Vagina (tissue), 2 donors: ENCODE data around the gene CKAP5. TPM values are rescaled to one million over a fixed set of nuclear protein-coding genes. Genes with fewer than 3 reads are reported as not detected.

ENCODE experiments used
- DNase-seq, 2 donors: peaks; one replicate each; pipeline ENCODE4 v3.0.0-alpha.2; 2017; ENCODE audit errors: extremely low spot score in 2 of 2
- H3K27ac ChIP-seq: fragments of 200-600 bp; sonication (generic); one replicate; pipeline ENCODE4 v1.5.1; 2019
- H3K27me3 ChIP-seq: fragments of 200-600 bp; sonication (generic); one replicate; pipeline ENCODE4 v1.5.1; 2019
- H3K36me3 ChIP-seq, 2 donors: fragments of 200-600 bp; sonication (generic); one replicate each; pipeline ENCODE4 v1.5.1; 2017 to 2019
- H3K4me1 ChIP-seq: fragments of 200-600 bp; sonication (generic); one replicate; pipeline ENCODE4 v1.5.1; 2019
- H3K4me3 ChIP-seq, 2 donors: fragments of 200-600 bp; sonication (generic); 1 replicate in 1 of 2; 2 replicates in 1 of 2; pipeline ENCODE4 v1.5.1; 2016 to 2019
- H3K9me3 ChIP-seq: fragments of 200-600 bp; sonication (generic); one replicate; pipeline ENCODE4 v1.5.1; 2019
- CTCF ChIP-seq, 3 experiments: fragments of 450-650 bp in 2 of 3; fragments of 200-600 bp in 1 of 3; sonication (generic) in 1 of 3; IDR thresholded peaks; one replicate each; pipeline ENCODE4 v1.5.1; 2017 to 2019; ENCODE audit warnings: antibody characterized with exemption in 3 of 3, mild to moderate bottlenecking in 2 of 3, moderate library complexity in 2 of 3
- POLR2A ChIP-seq, 2 donors: fragments of 450-650 bp; IDR thresholded peaks; one replicate each; pipeline ENCODE4 v1.6.1; 2017; ENCODE audit warnings: antibody characterized with exemption in 2 of 2, mild to moderate bottlenecking in 2 of 2, moderate library complexity in 2 of 2
- POLR2AphosphoS5 ChIP-seq, 2 donors: sonication (generic); formaldehyde crosslinking; IDR thresholded peaks; one replicate each; pipeline ENCODE4 v1.9.0; 2017; ENCODE audit warnings: antibody characterized with exemption in 2 of 2, mild to moderate bottlenecking in 2 of 2, low read depth in 1 of 2; ENCODE audit not compliant: insufficient read depth in 1 of 2
- intact Hi-C: fragments of 100-400 bp; cut with DNase I; formaldehyde crosslinking; loops from one replicate; pipeline ENCODE4 v1.15.1; 2023
- total RNA-seq: library from RNA; depleted of rRNA; stranded (reverse); fragments of >200 nt; gene quantifications from one replicate; pipeline ENCODE4 v1.2.3, GENCODE V29; 2016

Gene CKAP5
- total RNA-seq, 1 donor from 2014 or later = 32.9 TPM

GRCh38 chr11:46743043-46743442, 103.0 kb downstream of the CKAP5 start:
- H3K27me3 ChIP-seq = no peaks in the 10 kb centered on the region
- intact Hi-C loops = loop anchor here (5.0 kb wide), 1 partner anchor 1821 kb away; no protein-coding TSS in a partner anchor
- DNase-seq = no peak
- no peak for TF ChIP-seq CTCF (IDR thresholded peaks at IDR 0.05)
- no peak for TF ChIP-seq POLR2AphosphoS5 (IDR thresholded peaks at IDR 0.05; ENCODE audit: insufficient read depth in 1 of 2, low read depth in 1 of 2)
- H3K9me3 ChIP-seq = no peaks in the 10 kb centered on the region
- peaks cover 0 to 61% of the 10 kb centered on the region in 2 donors for H3K36me3 ChIP-seq
- H3K4me3 ChIP-seq = no peak overlapping the region
- H3K4me1 ChIP-seq = no peaks in the 10 kb centered on the region
- no peak overlapping the region for H3K27ac ChIP-seq

GRCh38 chr11:46741600-46742484, 104.2 kb downstream of the CKAP5 start:
- no peak overlapping the region for H3K4me3 ChIP-seq
- no peaks in the 10 kb centered on the region for H3K9me3 ChIP-seq
- TF ChIP-seq CTCF (IDR thresholded peaks at IDR 0.05) (no peak), POLR2A (IDR thresholded peaks at IDR 0.05) (no peak), POLR2AphosphoS5 (IDR thresholded peaks at IDR 0.05; ENCODE audit: insufficient read depth in 1 of 2, low read depth in 1 of 2) (no peak)
- intact Hi-C loops = loop anchor here (5.0 kb wide), 1 partner anchor 1820 kb away; no protein-coding TSS in a partner anchor
- peaks cover 0 to 49% of the 10 kb centered on the region in 2 donors for H3K36me3 ChIP-seq
- H3K27ac ChIP-seq = no peak overlapping the region
- DNase-seq = no peak
- H3K4me1 ChIP-seq = no peaks in the 10 kb centered on the region
- no peaks in the 10 kb centered on the region for H3K27me3 ChIP-seq

GRCh38 chr11:46738887-46739286, 107.2 kb downstream of the CKAP5 start:
- Histone ChIP-seq H3K4me1 (no peaks in the 10 kb centered on the region), H3K27me3 (no peaks in the 10 kb centered on the region), H3K27ac (no peak overlapping the region), H3K4me3 (no peak overlapping the region), H3K9me3 (no peaks in the 10 kb centered on the region), H3K36me3 (peaks cover 0 to 21% of the 10 kb centered on the region in 2 donors)
- DNase-seq = no peak
- intact Hi-C loops = no loop called here
- no peak for TF ChIP-seq CTCF (IDR thresholded peaks at IDR 0.05)
- no peak for TF ChIP-seq POLR2AphosphoS5 (IDR thresholded peaks at IDR 0.05; ENCODE audit: insufficient read depth in 1 of 2, low read depth in 1 of 2)

GRCh38 chr11:46737699-46738098, 108.4 kb downstream of the CKAP5 start:
- intact Hi-C loops = no loop called here
- DNase-seq = no peak
- H3K4me1 ChIP-seq = no peaks in the 10 kb centered on the region
- no peak overlapping the region for H3K4me3 ChIP-seq
- no peak overlapping the region for H3K27ac ChIP-seq
- no peaks in the 10 kb centered on the region for H3K9me3 ChIP-seq
- H3K27me3 ChIP-seq = no peaks in the 10 kb centered on the region
- TF ChIP-seq CTCF (IDR thresholded peaks at IDR 0.05) (no peak), POLR2AphosphoS5 (IDR thresholded peaks at IDR 0.05; ENCODE audit: insufficient read depth in 1 of 2, low read depth in 1 of 2) (no peak), POLR2A (IDR thresholded peaks at IDR 0.05) (no peak)
- H3K36me3 ChIP-seq = peaks cover 0 to 11% of the 10 kb centered on the region in 2 donors

GRCh38 chr11:46736615-46737014, 109.5 kb downstream of the CKAP5 start:
- TF ChIP-seq POLR2A (IDR thresholded peaks at IDR 0.05) (no peak), POLR2AphosphoS5 (IDR thresholded peaks at IDR 0.05; ENCODE audit: insufficient read depth in 1 of 2, low read depth in 1 of 2) (no peak), CTCF (IDR thresholded peaks at IDR 0.05) (no peak)
- no peaks in the 10 kb centered on the region for H3K9me3 ChIP-seq
- H3K4me3 ChIP-seq = no peak overlapping the region
- peaks cover 0 to 6% of the 10 kb centered on the region in 2 donors for H3K36me3 ChIP-seq
- H3K27ac ChIP-seq = no peak overlapping the region
- H3K4me1 ChIP-seq = no peaks in the 10 kb centered on the region
- H3K27me3 ChIP-seq = no peaks in the 10 kb centered on the region
- intact Hi-C loops = no loop called here
- DNase-seq = no peak
